Activated T-cell treated with anti-CD3 and anti-CD28 coated beads for 24 hours (primary cell): ENCODE measurements around the gene HCN3.
"Not testable (repeated sequence)": the region's sequence is repeated elsewhere in the genome, so short reads cannot be mapped to it uniquely, and the experiment has no call there.

Experiments
- DNase-seq: peaks from one replicate; pipeline ENCODE4 v3.0.0-alpha.2; 2020; ENCODE audit warnings: low read depth

Gene HCN3

GRCh38 chr1:155277070-155277901, at the start of gene HCN3:
Gene HCN3 (plus strand): TSS chr1:155277463. CDS start chr1:155277591, 128 bp downstream.
- peak; percentile 95 for DNase-seq

GRCh38 chr1:155228096-155228427, 49.2 kb upstream of the HCN3 start:
- DNase-seq = no peak

DNA sequence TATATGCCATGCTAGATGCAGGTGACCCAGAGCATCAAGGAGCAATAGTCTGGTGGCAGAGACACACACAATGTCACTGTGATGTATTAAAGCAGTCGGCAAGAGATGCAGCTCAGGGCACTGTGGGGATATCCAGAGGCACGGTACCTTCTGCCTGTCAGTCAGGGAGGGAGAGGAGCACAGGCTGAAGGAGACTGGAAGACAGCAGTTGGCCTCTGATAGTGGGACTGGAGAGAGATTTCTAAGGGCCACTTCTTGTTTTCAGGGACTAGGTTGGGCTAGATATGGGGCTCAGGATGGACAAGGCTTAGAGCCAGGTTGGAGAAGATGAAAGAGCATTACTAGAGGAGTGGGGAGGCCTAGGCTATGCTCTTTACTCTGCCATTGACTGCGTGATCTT, 46.0 kb upstream of the HCN3 start:
- not testable (repeated sequence) for DNase-seq

DNA sequence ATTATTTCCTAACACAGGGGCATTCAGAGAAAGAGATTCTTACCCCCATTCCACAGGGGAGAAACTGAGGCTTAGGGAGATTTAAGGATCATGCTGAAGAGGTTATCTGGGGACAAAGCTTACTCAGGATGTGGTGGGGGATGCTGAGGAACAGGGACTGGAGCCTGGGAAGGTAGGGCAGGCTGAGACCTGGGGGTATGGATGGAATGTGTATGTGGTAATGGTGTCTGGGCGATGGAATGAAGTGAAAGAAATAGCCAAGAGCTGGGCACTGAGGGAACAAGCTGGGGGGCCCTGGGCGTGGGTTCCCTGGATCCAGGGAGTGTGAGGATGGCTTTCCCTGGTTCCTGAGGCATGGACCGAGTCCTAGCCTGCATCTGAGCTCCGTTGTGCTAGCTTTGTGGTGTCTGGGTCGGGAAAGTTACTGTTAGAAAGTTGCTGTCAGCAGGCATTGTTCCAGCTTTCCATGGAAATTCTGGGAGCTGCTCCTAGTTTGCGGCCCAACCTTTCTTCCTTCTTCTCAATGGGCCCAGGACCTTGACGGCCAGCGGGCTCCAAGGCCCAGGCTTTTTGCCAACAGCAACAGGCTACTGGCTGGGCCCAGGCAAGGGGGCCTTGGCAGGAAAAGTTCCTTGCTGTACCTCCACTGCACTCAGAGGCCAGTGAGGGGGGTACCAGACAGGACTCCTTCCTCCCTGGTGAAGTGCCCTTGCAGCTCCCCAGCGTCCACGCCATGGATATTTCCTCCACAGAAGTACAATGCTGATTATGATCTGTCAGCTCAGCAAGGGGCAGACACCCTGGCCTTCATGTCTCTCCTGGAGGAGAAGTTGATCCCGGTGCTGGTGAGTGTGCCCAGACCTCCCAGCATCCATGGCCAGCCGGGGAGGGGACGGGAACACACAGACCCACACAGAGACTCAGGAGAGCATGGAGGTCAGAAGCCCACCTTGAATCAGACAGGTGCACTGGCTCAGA, 45.0 kb upstream of the HCN3 start:
- DNase-seq = not testable (repeated sequence)

DNA sequence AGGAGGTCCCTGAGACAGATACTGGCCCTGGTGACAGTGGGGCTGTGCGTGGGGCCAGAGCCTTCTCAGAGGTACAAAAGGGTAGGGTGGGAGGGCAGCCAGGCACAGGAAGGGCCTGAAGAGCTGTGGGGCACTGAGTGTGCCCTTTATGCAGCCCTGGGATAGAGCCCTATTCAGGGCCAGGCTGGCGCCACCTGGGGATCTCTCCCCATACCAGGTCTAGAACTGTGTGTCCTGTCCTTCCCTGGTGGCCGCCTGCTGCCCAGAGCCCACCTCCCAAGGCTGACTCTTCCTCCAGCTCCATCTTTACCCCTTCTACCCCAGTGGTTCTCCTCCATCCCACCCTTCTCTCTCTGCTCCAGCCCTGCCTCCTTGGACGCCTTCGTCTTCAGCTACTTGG, 43.8 kb upstream of the HCN3 start:
- not testable (repeated sequence) for DNase-seq

DNA sequence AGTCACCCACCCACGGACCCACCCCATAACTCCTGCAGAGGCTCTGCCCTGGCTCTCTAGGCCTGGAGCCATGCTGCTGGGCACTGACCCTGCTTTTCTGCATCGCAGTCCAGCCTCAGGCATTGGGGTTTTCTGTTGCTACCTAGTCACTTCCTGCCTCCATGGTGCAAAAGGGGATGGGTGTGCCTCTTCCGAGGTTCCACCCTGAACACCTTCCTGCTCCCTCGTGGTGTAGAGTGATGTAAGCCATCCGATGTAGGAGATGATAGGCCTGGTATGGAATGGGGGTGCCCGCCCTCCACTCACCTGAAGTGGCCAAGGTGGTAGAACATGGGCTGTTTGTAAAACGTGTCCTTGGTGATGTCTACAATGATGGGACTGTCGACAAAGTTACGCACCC, 41.9 kb upstream of the HCN3 start:
- not testable (repeated sequence) for DNase-seq

DNA sequence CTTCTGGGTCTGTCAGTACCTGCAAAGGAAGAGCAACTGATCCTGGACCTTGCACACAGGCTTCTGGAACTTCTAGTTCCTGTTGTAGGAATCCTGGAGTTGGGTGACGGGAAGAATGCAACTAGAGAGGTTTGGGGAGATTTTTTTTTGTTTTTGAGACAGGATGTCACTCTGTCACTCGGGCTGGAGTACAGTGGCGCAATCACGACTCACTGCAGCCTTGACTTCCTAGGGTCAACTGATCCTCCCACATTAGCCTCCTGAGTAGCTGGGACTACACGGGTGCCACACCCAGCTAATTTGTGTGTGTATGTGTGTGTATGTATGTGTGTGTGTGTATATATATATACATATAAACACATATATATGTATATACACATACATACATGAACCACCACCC, 40.8 kb upstream of the HCN3 start:
- DNase-seq = no peak

- DNase-seq = peak; percentile 62
These were observed 36.1 kb upstream of the HCN3 start for GRCh38 chr1:155241069-155241679.

- no peak for DNase-seq
These were observed 35.4 kb upstream of the HCN3 start for GRCh38 chr1:155241841-155242264.

- no peak for DNase-seq
These were observed 34.4 kb upstream of the HCN3 start for GRCh38 chr1:155242805-155243358.

GRCh38 chr1:155244368-155245162, 32.7 kb upstream of the HCN3 start:
- peak; percentile 94 for DNase-seq

GRCh38 chr1:155245163-155245524, 32.1 kb upstream of the HCN3 start:
- DNase-seq = no peak

GRCh38 chr1:155246796-155247195, 30.5 kb upstream of the HCN3 start:
- DNase-seq = not testable (repeated sequence)

DNA sequence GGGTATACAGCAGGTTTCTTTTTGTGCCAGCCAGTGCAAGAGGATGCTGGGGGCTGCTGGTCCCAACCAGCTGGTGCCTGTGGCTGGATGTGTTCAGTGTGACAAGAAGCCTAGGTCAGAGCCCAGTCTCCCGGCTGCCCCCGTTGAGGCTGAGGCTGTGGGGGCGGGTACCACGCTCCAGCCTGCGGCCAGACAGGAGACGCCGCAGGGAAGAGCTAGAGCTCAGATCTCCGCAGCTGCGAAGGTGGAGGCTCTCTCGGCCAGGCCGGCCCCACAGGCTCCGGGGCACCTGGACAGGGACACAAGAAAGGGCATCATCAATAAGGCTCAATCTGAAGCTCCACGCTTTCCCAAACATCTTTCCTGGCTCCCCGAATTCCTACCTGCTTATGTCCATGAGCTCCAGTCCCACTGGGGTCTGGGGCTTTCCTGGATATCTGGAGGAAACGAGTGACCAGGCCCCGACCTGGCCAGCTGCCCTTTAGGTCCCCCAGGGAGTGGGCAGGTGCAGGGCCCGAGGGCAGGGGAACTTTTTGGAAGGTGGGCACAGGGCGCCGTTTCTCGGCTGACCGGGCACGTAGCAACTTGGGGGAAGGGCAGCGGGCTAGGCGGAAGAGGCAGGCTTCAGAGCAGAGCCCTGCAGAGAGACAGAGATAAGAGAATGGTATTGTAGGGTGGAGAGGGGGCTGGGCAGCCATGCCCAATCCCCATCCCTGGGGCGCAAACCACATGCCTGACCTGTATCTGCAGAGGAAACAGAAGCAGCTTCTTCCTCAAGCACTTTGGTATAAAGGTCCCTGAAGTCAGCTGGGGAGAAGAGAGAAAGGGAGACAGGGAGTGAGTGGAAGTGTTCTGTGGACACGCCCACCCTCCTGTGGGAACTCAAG, 29.4 kb upstream of the HCN3 start:
- no peak for DNase-seq

DNA sequence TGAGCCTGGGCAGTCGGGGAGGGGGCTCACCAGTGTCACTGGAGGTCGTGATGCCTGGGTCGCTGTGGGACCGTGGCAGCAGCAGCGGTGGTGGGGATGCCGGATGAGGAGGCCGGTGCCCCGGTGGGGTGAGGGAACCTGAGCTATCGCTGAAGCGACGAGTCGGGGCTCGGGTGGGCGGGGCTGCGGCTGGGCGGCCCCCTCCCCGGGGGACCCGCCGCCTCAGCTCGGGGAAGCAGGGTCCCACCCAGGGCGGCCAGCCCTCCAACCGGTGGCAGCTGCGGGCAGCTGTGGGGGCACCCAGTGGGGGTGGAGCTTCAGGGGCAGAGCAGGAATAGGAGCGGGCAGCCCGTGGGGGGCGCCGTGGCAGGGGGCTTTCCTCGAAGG, 27.0 kb upstream of the HCN3 start:
- DNase-seq = no peak

DNA sequence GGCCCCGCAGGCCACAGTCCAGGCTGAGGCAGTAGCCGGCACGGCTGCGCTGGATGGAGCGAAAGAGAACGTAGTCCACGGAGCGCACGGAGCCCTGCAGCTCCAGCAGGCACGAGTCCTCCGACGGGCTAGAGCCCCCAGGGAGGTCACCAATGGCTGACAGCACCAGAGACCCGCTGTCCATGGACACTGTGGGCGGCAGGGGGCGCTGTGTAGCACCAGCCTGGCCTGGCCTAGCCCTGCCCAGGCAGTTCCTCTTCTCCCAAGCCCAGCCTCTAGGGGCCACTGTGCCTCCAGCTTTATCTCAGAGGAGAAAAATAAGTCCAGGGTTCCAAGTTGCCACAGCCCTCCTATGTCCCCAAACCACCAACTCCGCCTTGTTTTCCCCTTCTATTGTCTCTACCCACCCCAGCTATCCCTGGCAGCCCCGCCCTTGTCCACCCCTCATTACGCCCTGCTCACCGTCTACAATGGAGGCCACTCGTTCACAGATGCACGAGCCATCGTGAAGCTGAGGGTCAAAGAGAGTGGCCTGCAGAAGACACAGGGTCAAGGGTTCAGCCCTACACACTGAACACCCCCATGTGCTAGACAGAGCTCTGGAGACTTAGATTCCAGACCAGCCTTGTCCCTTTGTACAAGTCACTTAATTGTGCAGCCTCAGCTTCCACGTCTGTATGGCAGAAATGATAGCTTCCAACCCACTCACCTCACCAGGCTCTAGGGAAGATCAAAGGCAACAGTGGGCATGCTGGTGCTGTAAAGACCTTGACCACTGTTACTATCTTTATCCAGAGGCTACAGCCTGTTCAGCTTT, 26.4 kb upstream of the HCN3 start:
- peak; percentile 90 for DNase-seq

- DNase-seq = no peak
These were observed 25.7 kb upstream of the HCN3 start for GRCh38 chr1:155251566-155251965.

- no peak for DNase-seq
These were observed 24.1 kb upstream of the HCN3 start for GRCh38 chr1:155253208-155253607.

GRCh38 chr1:155253797-155254196, 23.5 kb upstream of the HCN3 start:
- DNase-seq = no peak
